Measurements from ENCODE around the gene PRR36.
A peak's percentile ranks its signal among the peaks of the same experiment; 100 is the strongest.
"Not testable (repeated sequence)": the region's sequence is repeated elsewhere in the genome, so short reads cannot be mapped to it uniquely, and the experiment has no call there.

The PRR36 gene

GRCh38 chr19:7895565-7895964, 21.4 kb upstream of the PRR36 start:
- TF ChIP-seq CTCF (IDR thresholded peaks at IDR 0.05), result no peak
- Mint-ChIP-seq H3K9me3 (no peaks in the 10 kb centered on the region), H3K4me3 (no peak overlapping the region), H3K4me1 (peaks cover 15% of the 10 kb centered on the region), H3K36me3 (ENCODE audit: low read depth) (no peaks in the 10 kb centered on the region), H3K27ac (no peak overlapping the region), H3K27me3 (ENCODE audit: low read depth, poor library complexity) (peaks cover 28% of the 10 kb centered on the region)
- no peak for DNase-seq

- Mint-ChIP-seq H3K9me3 (no peaks in the 10 kb centered on the region), H3K27ac (peak overlapping the region; percentile 59), H3K4me1 (peaks cover 15% of the 10 kb centered on the region), H3K27me3 (ENCODE audit: low read depth, poor library complexity) (peaks cover 33% of the 10 kb centered on the region), H3K4me3 (no peak overlapping the region), H3K36me3 (ENCODE audit: low read depth) (no peaks in the 10 kb centered on the region)
- no peak for TF ChIP-seq CTCF (IDR thresholded peaks at IDR 0.05)
- DNase-seq, result no peak
Measured at GRCh38 chr19:7894612-7895309, 20.6 kb upstream of the PRR36 start.

- not testable (repeated sequence) for H3K36me3 Mint-ChIP-seq (ENCODE audit: low read depth)
Measured at GRCh38 chr19:7893362-7894101, 19.3 kb upstream of the PRR36 start.

GRCh38 chr19:7888826-7889217, 14.6 kb upstream of the PRR36 start:
- TF ChIP-seq CTCF (IDR thresholded peaks at IDR 0.05), result no peak
- H3K27me3 Mint-ChIP-seq (ENCODE audit: low read depth, poor library complexity), result peaks cover 66% of the 10 kb centered on the region
- DNase-seq, result no peak
- no peaks in the 10 kb centered on the region for H3K36me3 Mint-ChIP-seq (ENCODE audit: low read depth)
- H3K4me1 Mint-ChIP-seq, result peaks cover 10% of the 10 kb centered on the region
- H3K27ac Mint-ChIP-seq, result no peak overlapping the region
- peak overlapping the region; percentile 57 for H3K4me3 Mint-ChIP-seq
- H3K9me3 Mint-ChIP-seq, result no peaks in the 10 kb centered on the region

More at GRCh38 chr19:7893362-7894101, 19.3 kb upstream of the PRR36 start:
- not testable (repeated sequence) for DNase-seq, H3K27ac Mint-ChIP-seq, H3K4me3 Mint-ChIP-seq, H3K9me3 Mint-ChIP-seq
- Mint-ChIP-seq H3K4me1 (peaks cover 10% of the 10 kb centered on the region), H3K27me3 (ENCODE audit: low read depth, poor library complexity) (peaks cover 38% of the 10 kb centered on the region)

GRCh38 chr19:7888145-7888825, 14.1 kb upstream of the PRR36 start, which contains the start of gene LRRC8E:
Gene LRRC8E (plus strand): TSS chr19:7888510. CDS start chr19:7895604, 7,094 bp downstream.
- no peaks in the 10 kb centered on the region for H3K36me3 Mint-ChIP-seq (ENCODE audit: low read depth)
- no peak for TF ChIP-seq CTCF (IDR thresholded peaks at IDR 0.05)
- no peak within 1 kb of the TSS for H3K27ac Mint-ChIP-seq
- H3K27me3 Mint-ChIP-seq (ENCODE audit: low read depth, poor library complexity), result peaks cover 69% of the 10 kb centered on the region
- peak within 1 kb of the TSS; percentile 57 for H3K4me3 Mint-ChIP-seq
- peak; percentile 86 for DNase-seq
- H3K4me1 Mint-ChIP-seq, result peaks cover 10% of the 10 kb centered on the region
- H3K9me3 Mint-ChIP-seq, result no peaks in the 10 kb centered on the region

All from nephron progenitor cell (in vitro differentiated cells).